Aorta (tissue), 5 donors: ENCODE measurements around the gene MXD3. TPM values are rescaled to one million over a fixed set of nuclear protein-coding genes. Genes with fewer than 3 reads are reported as not detected.

ENCODE experiments used
- ATAC-seq: fragments of 200-7000 bp; cut with Tn5 transposase; one replicate; pipeline ENCODE4 v1.9.1; 2022; ENCODE audit warnings: moderate library complexity; ENCODE audit not compliant: low FRiP score
- DNase-seq, 2 donors: peaks; one replicate each; pipeline ENCODE4 v3.0.0-alpha.2; 2020
- H3K27ac ChIP-seq, 2 donors: one replicate each; pipeline ENCODE4 v1.5.1; 2013; ENCODE audit warnings: low read length in 2 of 2, mild to moderate bottlenecking in 2 of 2, moderate library complexity in 2 of 2, control low read depth in 1 of 2, inconsistent platforms in 1 of 2, low read depth in 1 of 2
- H3K27me3 ChIP-seq, 2 donors: one replicate each; pipeline ENCODE4 v1.6.1; 2013; ENCODE audit warnings: control low read depth in 1 of 2, low read length in 1 of 2, mild to moderate bottlenecking in 1 of 2, moderate library complexity in 1 of 2; ENCODE audit not compliant: insufficient read depth in 2 of 2, control insufficient read depth in 1 of 2
- H3K36me3 ChIP-seq, 2 donors: one replicate each; pipeline ENCODE4 v1.6.1; 2013; ENCODE audit warnings: control low read depth in 1 of 2, low read length in 1 of 2, mild to moderate bottlenecking in 1 of 2; ENCODE audit not compliant: insufficient read depth in 2 of 2, control insufficient read depth in 1 of 2
- H3K4me1 ChIP-seq, 2 donors: one replicate each; pipeline ENCODE4 v1.6.1; 2013; ENCODE audit warnings: low read length in 2 of 2, control low read depth in 1 of 2, mild to moderate bottlenecking in 1 of 2, moderate library complexity in 1 of 2; ENCODE audit not compliant: insufficient read depth in 2 of 2, control insufficient read depth in 1 of 2
- H3K4me3 ChIP-seq, 2 donors: one replicate each; pipeline ENCODE4 v1.5.1; 2013; ENCODE audit warnings: low read length in 2 of 2, control low read depth in 1 of 2, mild to moderate bottlenecking in 1 of 2
- H3K9me3 ChIP-seq: one replicate; pipeline ENCODE4 v1.6.1; 2013; ENCODE audit warnings: mild to moderate bottlenecking, low read length; ENCODE audit not compliant: control insufficient read depth
- WGBS, 2 donors: extraction: QIAGEN DNeasy Blood & Tissue Kit; methylation state at CpG; one replicate each; pipeline ENCODE4 v1.1.7; 2013; 5-methylcytosine and 5-hydroxymethylcytosine counted together
- intact Hi-C, 2 donors: fragments of 100-400 bp; cut with DNase I; formaldehyde crosslinking; loops; one replicate each; pipeline versions ENCODE4 v1.14.2 to v1.15.0; 2022
- polyA plus RNA-seq, 2 donors: library from polyadenylated mRNA; stranded (reverse); fragments of 200-250 nt; gene quantifications; one replicate each; pipeline ENCODE4 v1.2.3, GENCODE V29; 2013
- total RNA-seq, 2 donors: library from RNA; stranded (reverse); fragmentation: NEBNext Ultra II Directional; extraction: Animal tissue kit (Norgen Biotek cat#: 25700); gene quantifications; one replicate each; pipeline ENCODE4 v1.2.1, GENCODE V29; 2021
- donor health status: healthy with polysubstance abuse.
- donor health status: Bipolar disorder and iron deficiency.
- donor health status: DM: no; HTN: no; CAD: no.
- donor health status: DM: no; HTN: no; CAD: no.
- donor health status: DM: yes; HTN: yes; CAD: no.

The MXD3 gene
- total and polyA plus RNA-seq, 4 donors, result 4.1 to 52.6 (median 9.2) TPM

GRCh38 chr5:177299697-177300096 is 12.0 kb downstream of the MXD3 start:
- Histone ChIP-seq H3K36me3 (peaks cover 2 to 6% of the 10 kb centered on the region in 2 donors), H3K4me3 (no peak overlapping the region), H3K27me3 (no peaks in the 10 kb centered on the region), H3K4me1 (no peaks in the 10 kb centered on the region), H3K27ac (no peak overlapping the region), H3K9me3 (no peaks in the 10 kb centered on the region)
- DNase-seq, result peak in 1 of 2 donors; percentile 65
- 80 to 83% methylated on average over 9 of the region's 9 CpGs for WGBS, 2 donors
- intact Hi-C loops, result no loop called here
- no peak for ATAC-seq

- Histone ChIP-seq H3K27me3 (no peaks in the 10 kb centered on the region), H3K36me3 (peaks cover 6 to 12% of the 10 kb centered on the region in 2 donors), H3K27ac (no peak overlapping the region), H3K4me3 (no peak overlapping the region), H3K9me3 (no peaks in the 10 kb centered on the region), H3K4me1 (no peaks in the 10 kb centered on the region)
- ATAC-seq (no peak), DNase-seq (no peak)
- intact Hi-C loops, result no loop called here
- WGBS, 2 donors, result 65 to 73% methylated on average over 2 of the region's 2 CpGs
Measured at GRCh38 chr5:177297922-177298321, 13.8 kb downstream of the MXD3 start.

- Histone ChIP-seq H3K27ac (no peak overlapping the region), H3K36me3 (peaks cover 8 to 12% of the 10 kb centered on the region in 2 donors), H3K27me3 (no peaks in the 10 kb centered on the region), H3K4me3 (no peak overlapping the region), H3K9me3 (no peaks in the 10 kb centered on the region), H3K4me1 (no peaks in the 10 kb centered on the region)
- DNase-seq, result no peak
- 56 to 59% methylated on average over 4 of the region's 4 CpGs for WGBS, 2 donors
- no peak for ATAC-seq
- intact Hi-C loops, result no loop called here
Measured at GRCh38 chr5:177296581-177296980, 15.1 kb downstream of the MXD3 start.

GRCh38 chr5:177295924-177296323 is 15.8 kb downstream of the MXD3 start:
- Histone ChIP-seq H3K27me3 (no peaks in the 10 kb centered on the region), H3K9me3 (no peaks in the 10 kb centered on the region), H3K36me3 (peaks cover 8 to 12% of the 10 kb centered on the region in 2 donors), H3K27ac (no peak overlapping the region), H3K4me3 (no peak overlapping the region), H3K4me1 (no peaks in the 10 kb centered on the region)
- no peak for ATAC-seq
- no peak for DNase-seq
- WGBS, 2 donors, result 91 to 95% methylated on average over 9 of the region's 9 CpGs
- intact Hi-C loops, result no loop called here

GRCh38 chr5:177294632-177295031 is 17.1 kb downstream of the MXD3 start:
- intact Hi-C loops, result no loop called here
- WGBS, 2 donors, result 89 to 93% methylated on average over 3 of the region's 3 CpGs
- no peaks in the 10 kb centered on the region for H3K9me3 ChIP-seq

GRCh38 chr5:177293819-177294581 is 17.7 kb downstream of the MXD3 start:
- DNase-seq (no peak), ATAC-seq (no peak)
- no peak overlapping the region for H3K4me3 ChIP-seq
- intact Hi-C loops, result no loop called here
- H3K4me1 ChIP-seq, result no peaks in the 10 kb centered on the region
- H3K9me3 ChIP-seq, result no peaks in the 10 kb centered on the region
- no peak overlapping the region for H3K27ac ChIP-seq
- peaks cover 8 to 14% of the 10 kb centered on the region in 2 donors for H3K36me3 ChIP-seq
- 89 to 92% methylated on average over 12 of the region's 12 CpGs for WGBS, 2 donors
- H3K27me3 ChIP-seq, result no peaks in the 10 kb centered on the region

More at GRCh38 chr5:177294632-177295031, 17.1 kb downstream of the MXD3 start:
- H3K4me1 ChIP-seq, result no peaks in the 10 kb centered on the region
- H3K36me3 ChIP-seq, result peaks cover 8 to 14% of the 10 kb centered on the region in 2 donors
- no peak overlapping the region for H3K27ac ChIP-seq
- H3K4me3 ChIP-seq, result no peak overlapping the region
- no peaks in the 10 kb centered on the region for H3K27me3 ChIP-seq
- no peak for ATAC-seq
- peak in 1 of 2 donors; percentile 31 for DNase-seq

GRCh38 chr5:177291735-177292134 is 20.0 kb downstream of the MXD3 start:
- Histone ChIP-seq H3K4me1 (no peaks in the 10 kb centered on the region), H3K27ac (no peak overlapping the region), H3K27me3 (no peaks in the 10 kb centered on the region), H3K36me3 (peaks cover 2 to 19% of the 10 kb centered on the region in 2 donors), H3K4me3 (no peak overlapping the region), H3K9me3 (no peaks in the 10 kb centered on the region)
- intact Hi-C loops, result no loop called here
- 94 to 98% methylated on average over 7 of the region's 7 CpGs for WGBS, 2 donors
- DNase-seq (no peak), ATAC-seq (no peak)

- no peak for DNase-seq
- Histone ChIP-seq H3K27ac (no peak overlapping the region), H3K4me1 (no peaks in the 10 kb centered on the region), H3K27me3 (no peaks in the 10 kb centered on the region), H3K36me3 (peaks cover 2 to 20% of the 10 kb centered on the region in 2 donors), H3K4me3 (no peak overlapping the region), H3K9me3 (no peaks in the 10 kb centered on the region)
- intact Hi-C loops, result no loop called here
- 92 to 95% methylated on average over 12 of the region's 12 CpGs for WGBS, 2 donors
- no peak for ATAC-seq
Measured at GRCh38 chr5:177290816-177291596, 20.7 kb downstream of the MXD3 start.
